OCI-LY7 (cell line): ENCODE data around the gene GDF3. TPM values are rescaled to one million over a fixed set of nuclear protein-coding genes. Genes with fewer than 3 reads are reported as not detected.

Experiments
- BruUV-seq: library from RNA; stranded (reverse); fragments of 400-500 nt; replicated peaks from 2 replicates; lab custom pipeline; 2021; lab: Mats Ljungman, UMichigan
- CTCF ChIA-PET: fragments of 300-600 bp; sonication (Branson Sonifier 250); formaldehyde crosslinking; loops from one replicate; lab custom pipeline; 2022; ENCODE audit warnings: antibody characterized with exemption; ENCODE audit not compliant: unreplicated experiment; lab: Charles Lee
- POLR2A ChIA-PET: fragments of 300-600 bp; sonication (Branson Sonifier 250); formaldehyde crosslinking; loops from one replicate; lab custom pipeline; 2022; ENCODE audit warnings: antibody characterized with exemption; lab: Charles Lee
- DNase-seq: peaks from one replicate; pipeline ENCODE4 v3.0.0-alpha.2; 2015; ENCODE audit warnings: low spot score
- H2AFZ ChIP-seq: fragments of 200-600 bp; sonication (generic), shearing (Covaris generic); 2 replicates; pipeline ENCODE4 v1.6.1; 2014; ENCODE audit warnings: mild to moderate bottlenecking, antibody characterized with exemption, low read length, moderate library complexity
- H3K27ac ChIP-seq: fragments of 200-600 bp; sonication (generic); 2 replicates; pipeline ENCODE4 v1.5.1; 2014; ENCODE audit warnings: mixed run types, low read depth, mild to moderate bottlenecking, moderate library complexity, low read length, inconsistent platforms; ENCODE audit not compliant: poor library complexity, severe bottlenecking
- H3K36me3 ChIP-seq: fragments of 200-600 bp; sonication (generic); 2 replicates; pipeline ENCODE4 v1.6.1; 2014; ENCODE audit warnings: mild to moderate bottlenecking, antibody characterized with exemption, low read length, moderate library complexity, mixed read lengths; ENCODE audit not compliant: insufficient read depth
- H3K4me1 ChIP-seq: fragments of 200-600 bp; sonication (generic); 2 replicates; pipeline ENCODE4 v1.5.1; 2014; ENCODE audit warnings: mild to moderate bottlenecking, low read length; ENCODE audit not compliant: insufficient read depth, poor library complexity, severe bottlenecking
- H3K4me2 ChIP-seq: fragments of 200-600 bp; sonication (generic); 2 replicates; pipeline ENCODE4 v1.6.1; 2014; ENCODE audit warnings: mild to moderate bottlenecking, low read length
- H3K4me3 ChIP-seq: fragments of 200-600 bp; sonication (generic); 2 replicates; pipeline ENCODE4 v1.5.1; 2014; ENCODE audit warnings: mild to moderate bottlenecking, low read depth, low read length; ENCODE audit not compliant: poor library complexity, severe bottlenecking
- H3K79me2 ChIP-seq: fragments of 200-600 bp; sonication (generic); 2 replicates; pipeline ENCODE4 v1.6.1; 2016; ENCODE audit warnings: low read depth, mild to moderate bottlenecking, low read length, moderate library complexity, mixed read lengths; ENCODE audit not compliant: insufficient read depth
- H3K9me2 ChIP-seq: fragments of 200-600 bp; sonication (generic); 2 replicates; pipeline ENCODE4 v1.6.1; 2016; ENCODE audit warnings: mild to moderate bottlenecking, low read length, mixed read lengths; ENCODE audit not compliant: insufficient read depth
- H3K9me3 ChIP-seq: fragments of 200-600 bp; sonication (generic); 2 replicates; pipeline ENCODE4 v1.6.1; 2014; ENCODE audit warnings: mild to moderate bottlenecking, mixed run types, low read length, mixed read lengths
- H4K20me1 ChIP-seq: fragments of 200-600 bp; sonication (generic); 2 replicates; pipeline ENCODE4 v1.6.1; 2014; ENCODE audit warnings: mild to moderate bottlenecking, antibody characterized with exemption, low read length, moderate library complexity, mixed read lengths; ENCODE audit not compliant: insufficient read depth
- CTCF ChIP-seq: fragments of 200-600 bp; sonication (generic); conservative IDR thresholded peaks from 2 replicates; pipeline ENCODE4 v1.5.1; 2014; ENCODE audit warnings: mild to moderate bottlenecking, antibody characterized with exemption, low read length, moderate library complexity, mixed read lengths
- EZH2phosphoT487 ChIP-seq: fragments of 200-600 bp; sonication (generic); IDR thresholded peaks from 2 replicates; pipeline ENCODE4 v1.6.1; 2018; ENCODE audit warnings: low read depth, borderline replicate concordance, mild to moderate bottlenecking, mixed run types, antibody characterized with exemption, low read length, moderate library complexity, mixed read lengths
- intact Hi-C: fragments of 100-400 bp; cut with micrococcal nuclease; formaldehyde crosslinking; loops from one replicate; pipeline ENCODE4 v1.10.0; 2022; ENCODE audit not compliant: unreplicated experiment
- total RNA-seq, 2 experiments: library from RNA; depleted of rRNA in 1 of 2; stranded (reverse); fragments of >200 nt in 1 of 2; shearing (Covaris generic) in 1 of 2; gene quantifications; 2 replicates each; pipeline ENCODE4 v1.2.3, GENCODE V29; 2014 to 2022

The GDF3 gene
- total RNA-seq, 2 experiments from 2014 or later = not detected

GRCh38 chr12:7656121-7656520, 39.5 kb downstream of the GDF3 start:
- CTCF ChIA-PET = no interaction called here
- no peak overlapping the region for H3K27ac ChIP-seq
- DNase-seq = no peak
- H3K9me3 ChIP-seq = no peaks in the 10 kb centered on the region
- H3K9me2 ChIP-seq = no peaks in the 10 kb centered on the region
- TF ChIP-seq EZH2phosphoT487 = no peak
- no peak for TF ChIP-seq CTCF
- BruUV-seq = no TSS peak
- no peaks in the 10 kb centered on the region for H3K4me1 ChIP-seq
- no peak overlapping the region for H3K4me3 ChIP-seq
- no peaks in the 10 kb centered on the region for H3K79me2 ChIP-seq
- H4K20me1 ChIP-seq = no peaks in the 10 kb centered on the region
- H3K36me3 ChIP-seq = no peaks in the 10 kb centered on the region
- no peak overlapping the region; the same call in 1 of the 2 replicates for H2AFZ ChIP-seq
- POLR2A ChIA-PET = no interaction called here
- intact Hi-C loops = no loop called here
- no peak overlapping the region for H3K4me2 ChIP-seq

GRCh38 chr12:7650091-7650490, 45.5 kb downstream of the GDF3 start:
- Histone ChIP-seq H3K27ac (no peak overlapping the region), H3K9me3 (no peaks in the 10 kb centered on the region), H3K36me3 (no peaks in the 10 kb centered on the region), H3K4me2 (no peak overlapping the region), H3K79me2 (no peaks in the 10 kb centered on the region), H3K9me2 (no peaks in the 10 kb centered on the region), H3K4me1 (peaks cover 20% of the 10 kb centered on the region), H2AFZ (no peak overlapping the region), H4K20me1 (no peaks in the 10 kb centered on the region), H3K4me3 (no peak overlapping the region)
- POLR2A ChIA-PET = interaction anchor here (1.0 kb wide), 1 partner anchor 155 kb away, joined by 3 read pairs; no protein-coding TSS in a partner anchor
- no TSS peak for BruUV-seq
- CTCF ChIA-PET = no interaction called here
- TF ChIP-seq EZH2phosphoT487 = no peak
- no peak for TF ChIP-seq CTCF
- no peak for DNase-seq
- intact Hi-C loops = no loop called here

DNA sequence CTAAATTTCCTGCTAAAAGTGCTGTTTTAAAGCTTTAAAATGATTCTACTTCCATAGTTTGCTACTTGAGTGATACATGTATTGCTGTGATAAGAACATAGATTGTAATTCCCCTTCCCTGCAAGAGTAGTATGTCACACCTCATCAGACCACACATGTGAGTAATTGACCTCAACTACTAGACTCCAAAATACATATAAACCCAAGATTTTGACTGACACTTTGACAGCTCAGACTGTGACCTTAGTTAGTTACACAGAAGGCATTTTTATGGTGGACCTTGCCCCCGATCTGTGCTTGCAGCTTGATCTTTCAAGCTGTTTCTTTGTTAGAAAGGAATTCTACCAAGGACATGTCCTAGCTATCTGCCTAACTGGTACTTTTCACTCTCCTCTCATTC, 48.5 kb downstream of the GDF3 start:
- no peaks in the 10 kb centered on the region for H4K20me1 ChIP-seq
- H2AFZ ChIP-seq = no peak overlapping the region; the same call in 1 of the 2 replicates
- H3K9me3 ChIP-seq = no peaks in the 10 kb centered on the region
- H3K27ac ChIP-seq = no peak overlapping the region
- H3K4me3 ChIP-seq = no peak overlapping the region
- H3K4me1 ChIP-seq = peaks cover 40% of the 10 kb centered on the region
- no peaks in the 10 kb centered on the region for H3K79me2 ChIP-seq
- H3K4me2 ChIP-seq = no peak overlapping the region
- H3K9me2 ChIP-seq = no peaks in the 10 kb centered on the region
- BruUV-seq = no TSS peak
- CTCF ChIA-PET = no interaction called here
- POLR2A ChIA-PET = interaction anchor here (0.6 to 0.9 kb wide), 3 partner anchors 15 to 316 kb away, joined by 3 to 4 read pairs (median 4); no protein-coding TSS in a partner anchor
- intact Hi-C loops = loop anchor here (10.0 kb wide), 1 partner anchor 388 kb away; the partner anchor contains the start of gene FOXJ2
- TF ChIP-seq EZH2phosphoT487 (no peak), CTCF (no peak)
- DNase-seq = no peak
- H3K36me3 ChIP-seq = no peaks in the 10 kb centered on the region
